SK-N-SH treated with all-trans-retinoic acid at 6 μM for 48 hours (cell line): ENCODE results near the gene WDR7.

ENCODE experiments used
- ATAC-seq: fragments of 200-7000 bp; cut with Tn5 transposase; 3 replicates; pipeline ENCODE4 v1.9.1; 2020; ENCODE audit warnings: mild to moderate bottlenecking, moderate library complexity
- ARNTL ChIP-seq: fragments of 450-650 bp; formaldehyde crosslinking; IDR thresholded peaks from 2 replicates; pipeline ENCODE4 v1.5.0; 2020; ENCODE audit warnings: low read depth, mild to moderate bottlenecking, moderate library complexity, borderline replicate concordance
- BACH2 ChIP-seq: fragments of 250-450 bp; sonication (Bioruptor Pico); IDR thresholded peaks from 2 replicates; pipeline ENCODE4 v1.9.0; 2021; ENCODE audit warnings: mild to moderate bottlenecking, borderline replicate concordance
- CSDC2 ChIP-seq: fragments of 250-450 bp; sonication (Bioruptor Pico); IDR thresholded peaks from 2 replicates; pipeline ENCODE4 v1.5.0; 2020; ENCODE audit warnings: mild to moderate bottlenecking, moderate library complexity
- ESRRG ChIP-seq: fragments of 250-450 bp; sonication (Bioruptor Pico); IDR thresholded peaks from 2 replicates; pipeline ENCODE4 v1.6.1; 2021; ENCODE audit warnings: mild to moderate bottlenecking
- GLIS3 ChIP-seq: fragments of 250-450 bp; sonication (Bioruptor Pico); IDR thresholded peaks from 2 replicates; pipeline ENCODE4 v1.5.0; 2020; ENCODE audit warnings: mild to moderate bottlenecking, moderate library complexity
- ISL1 ChIP-seq: fragments of 250-450 bp; sonication (Bioruptor Pico); IDR thresholded peaks from 2 replicates; pipeline ENCODE4 v2.1.2; 2022; ENCODE audit warnings: mild to moderate bottlenecking, moderate library complexity
- OSR1 ChIP-seq: fragments of 250-450 bp; sonication (Bioruptor Pico); IDR thresholded peaks from 2 replicates; pipeline ENCODE4 v1.8.0; 2022; ENCODE audit warnings: moderate library complexity, mild to moderate bottlenecking, inconsistent platforms
- PPARA ChIP-seq: fragments of 250-450 bp; sonication (Bioruptor Pico); IDR thresholded peaks from 2 replicates; pipeline ENCODE4 v1.5.0; 2020; ENCODE audit warnings: mild to moderate bottlenecking, borderline replicate concordance
- RARB ChIP-seq: fragments of 250-450 bp; sonication (Bioruptor Pico); IDR thresholded peaks from 2 replicates; pipeline ENCODE4 v1.8.0; 2021; ENCODE audit warnings: mild to moderate bottlenecking, moderate library complexity
- SNAI2 ChIP-seq: fragments of 250-450 bp; sonication (Bioruptor Pico); IDR thresholded peaks from 2 replicates; pipeline ENCODE4 v1.5.0; 2020; ENCODE audit warnings: mild to moderate bottlenecking, moderate library complexity
- TCF4 ChIP-seq: fragments of 250-450 bp; sonication (Bioruptor Pico); IDR thresholded peaks from 2 replicates; pipeline ENCODE4 v1.8.0; 2021; ENCODE audit warnings: mild to moderate bottlenecking, moderate library complexity, borderline replicate concordance
- TOX ChIP-seq: fragments of 250-450 bp; sonication (Bioruptor Pico); IDR thresholded peaks from 2 replicates; pipeline ENCODE4 v1.8.0; 2021; ENCODE audit warnings: mild to moderate bottlenecking, moderate library complexity, borderline replicate concordance
- ZFP3 ChIP-seq: fragments of 250-450 bp; sonication (Bioruptor Pico); IDR thresholded peaks from 2 replicates; pipeline ENCODE4 v1.5.0; 2020; ENCODE audit warnings: mild to moderate bottlenecking, moderate library complexity
- ZFP30 ChIP-seq: fragments of 450-650 bp; formaldehyde crosslinking; IDR thresholded peaks from 2 replicates; pipeline ENCODE4 v1.5.0; 2022; ENCODE audit warnings: mild to moderate bottlenecking, moderate library complexity
- ZNF565 ChIP-seq: fragments of 450-650 bp; formaldehyde crosslinking; conservative IDR thresholded peaks from 2 replicates; pipeline ENCODE4 v1.5.0; 2020; ENCODE audit warnings: low read depth, mild to moderate bottlenecking, moderate library complexity
- ZNF70 ChIP-seq: fragments of 450-650 bp; formaldehyde crosslinking; IDR thresholded peaks from 2 replicates; pipeline ENCODE4 v1.5.0; 2020; ENCODE audit warnings: mild to moderate bottlenecking, moderate library complexity
- ZNF8 ChIP-seq: fragments of 450-650 bp; formaldehyde crosslinking; IDR thresholded peaks from 2 replicates; pipeline ENCODE4 v1.5.0; 2020; ENCODE audit warnings: mild to moderate bottlenecking, moderate library complexity
- TF ChIP-seq, protein P1 (sequence below): fragments of 250-450 bp; sonication (Bioruptor Pico); IDR thresholded peaks from 2 replicates; pipeline ENCODE4 v1.5.0; 2020; ENCODE audit warnings: mild to moderate bottlenecking, moderate library complexity
- TF ChIP-seq, protein P2 (sequence below): fragments of 250-450 bp; sonication (Bioruptor Pico); IDR thresholded peaks from 2 replicates; pipeline ENCODE4 v1.8.0; 2020; ENCODE audit warnings: mild to moderate bottlenecking, moderate library complexity, borderline replicate concordance
- TF ChIP-seq, protein P3 (sequence below): fragments of 250-450 bp; sonication (Bioruptor Pico); IDR thresholded peaks from 2 replicates; pipeline ENCODE4 v1.5.1; 2021; ENCODE audit warnings: mild to moderate bottlenecking, moderate library complexity
- TF ChIP-seq, protein P4 (sequence below): fragments of 250-450 bp; sonication (Bioruptor Pico); IDR thresholded peaks from 2 replicates; pipeline ENCODE4 v1.8.0; 2021; ENCODE audit warnings: low read depth, mild to moderate bottlenecking, moderate library complexity, borderline replicate concordance

The WDR7 gene

DNA sequence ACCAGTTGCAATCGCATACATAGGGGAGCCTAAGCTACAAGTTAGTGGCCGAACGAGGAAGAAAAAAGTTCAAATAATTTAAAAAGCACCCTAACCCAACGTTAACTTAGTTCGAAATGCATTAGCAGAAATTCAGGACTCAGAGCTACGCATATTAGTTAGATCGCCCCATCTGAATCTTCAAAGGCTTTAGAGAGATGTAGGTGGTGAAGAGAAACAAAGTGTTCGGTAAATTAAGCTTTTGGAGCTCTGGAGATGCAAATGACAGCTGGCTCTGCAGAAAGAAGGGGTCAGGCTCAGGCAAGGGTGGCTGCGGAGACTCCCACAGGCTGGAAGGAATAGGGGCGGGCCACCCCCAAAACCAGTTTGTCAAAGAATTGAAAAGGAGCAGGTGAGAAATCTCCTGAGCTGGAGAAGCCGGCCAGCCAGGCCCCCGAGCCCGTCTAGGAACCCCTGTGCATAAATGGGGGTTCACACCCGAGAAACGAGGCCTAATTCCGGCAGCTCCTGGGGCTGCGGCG, 13.4 kb upstream of the WDR7 start:
- TF ChIP-seq ARNTL (CRISPR knock-in tag) (no peak), GLIS3 (no peak), PPARA (CRISPR knock-in tag) (no peak), SNAI2 (CRISPR knock-in tag) (no peak), ZFP30 (CRISPR knock-in tag) (no peak), ZNF565 (CRISPR knock-in tag) (no peak), ISL1 (CRISPR knock-in tag) (no peak), TCF4 (no peak), ESRRG (CRISPR knock-in tag) (no peak), CSDC2 (CRISPR knock-in tag) (no peak), ZFP3 (no peak), OSR1 (CRISPR knock-in tag) (no peak), ZNF70 (CRISPR knock-in tag) (no peak), ZNF8 (no peak)
- peak; percentile 17 for ATAC-seq

DNA sequence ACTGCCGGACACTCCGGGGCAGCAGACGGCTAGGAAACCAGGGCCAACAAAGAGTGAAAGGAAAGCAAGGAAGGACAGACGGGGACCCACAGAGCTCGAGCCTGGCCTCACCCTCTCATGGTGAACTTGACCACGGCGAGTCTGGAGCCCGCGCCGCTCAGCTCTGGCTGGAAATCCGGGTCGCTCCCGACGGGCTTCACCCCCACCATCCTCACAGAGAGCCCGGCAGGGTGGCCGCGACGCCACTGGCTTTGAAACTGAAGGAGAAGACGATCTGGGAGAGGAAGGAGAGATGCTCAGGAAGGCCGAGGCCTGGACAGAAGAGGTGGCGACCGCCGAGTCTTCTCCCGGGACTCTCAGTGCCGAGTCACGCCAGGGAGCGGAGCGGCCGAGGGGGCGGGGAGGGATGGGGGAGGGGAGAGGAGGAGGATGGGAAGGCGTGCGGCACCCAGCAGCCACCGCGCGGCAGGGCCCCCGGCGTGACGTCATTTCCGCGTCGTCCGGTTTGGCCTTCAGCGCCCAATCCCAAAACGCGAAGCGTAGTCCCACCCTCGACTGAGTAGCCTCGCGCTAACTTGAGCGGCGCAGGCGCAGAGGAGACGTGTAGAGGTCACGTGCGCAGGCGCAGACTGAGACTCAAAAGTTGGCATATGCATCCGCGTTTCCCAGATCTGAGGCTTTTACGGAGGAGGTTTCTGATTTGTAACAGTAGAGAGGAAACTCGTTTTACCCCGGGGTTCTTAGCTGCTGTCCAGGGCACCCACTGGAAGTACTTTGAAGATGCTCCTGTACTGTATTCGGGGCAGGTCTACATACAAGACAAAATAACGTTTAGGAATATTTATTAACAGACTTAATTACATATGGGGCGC, 12.7 kb upstream of the WDR7 start, which contains the start of gene TXNL1:
TSS of gene TXNL1 (minus strand) at position 361 of the 872 bp plus-strand sequence. CDS start at position 209, 152 bp downstream.
- ATAC-seq = peak; percentile 94
- no peak for TF ChIP-seq TOX (CRISPR knock-in tag)
- TF ChIP-seq, protein P1, sequence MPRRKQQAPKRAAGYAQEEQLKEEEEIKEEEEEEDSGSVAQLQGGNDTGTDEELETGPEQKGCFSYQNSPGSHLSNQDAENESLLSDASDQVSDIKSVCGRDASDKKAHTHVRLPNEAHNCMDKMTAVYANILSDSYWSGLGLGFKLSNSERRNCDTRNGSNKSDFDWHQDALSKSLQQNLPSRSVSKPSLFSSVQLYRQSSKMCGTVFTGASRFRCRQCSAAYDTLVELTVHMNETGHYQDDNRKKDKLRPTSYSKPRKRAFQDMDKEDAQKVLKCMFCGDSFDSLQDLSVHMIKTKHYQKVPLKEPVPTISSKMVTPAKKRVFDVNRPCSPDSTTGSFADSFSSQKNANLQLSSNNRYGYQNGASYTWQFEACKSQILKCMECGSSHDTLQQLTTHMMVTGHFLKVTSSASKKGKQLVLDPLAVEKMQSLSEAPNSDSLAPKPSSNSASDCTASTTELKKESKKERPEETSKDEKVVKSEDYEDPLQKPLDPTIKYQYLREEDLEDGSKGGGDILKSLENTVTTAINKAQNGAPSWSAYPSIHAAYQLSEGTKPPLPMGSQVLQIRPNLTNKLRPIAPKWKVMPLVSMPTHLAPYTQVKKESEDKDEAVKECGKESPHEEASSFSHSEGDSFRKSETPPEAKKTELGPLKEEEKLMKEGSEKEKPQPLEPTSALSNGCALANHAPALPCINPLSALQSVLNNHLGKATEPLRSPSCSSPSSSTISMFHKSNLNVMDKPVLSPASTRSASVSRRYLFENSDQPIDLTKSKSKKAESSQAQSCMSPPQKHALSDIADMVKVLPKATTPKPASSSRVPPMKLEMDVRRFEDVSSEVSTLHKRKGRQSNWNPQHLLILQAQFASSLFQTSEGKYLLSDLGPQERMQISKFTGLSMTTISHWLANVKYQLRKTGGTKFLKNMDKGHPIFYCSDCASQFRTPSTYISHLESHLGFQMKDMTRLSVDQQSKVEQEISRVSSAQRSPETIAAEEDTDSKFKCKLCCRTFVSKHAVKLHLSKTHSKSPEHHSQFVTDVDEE (CRISPR knock-in tag) = 0 out of 2 replicates have a peak, but pooled peaks have one; percentile 12
- no peak for TF ChIP-seq GLIS3
- TF ChIP-seq, protein P2, sequence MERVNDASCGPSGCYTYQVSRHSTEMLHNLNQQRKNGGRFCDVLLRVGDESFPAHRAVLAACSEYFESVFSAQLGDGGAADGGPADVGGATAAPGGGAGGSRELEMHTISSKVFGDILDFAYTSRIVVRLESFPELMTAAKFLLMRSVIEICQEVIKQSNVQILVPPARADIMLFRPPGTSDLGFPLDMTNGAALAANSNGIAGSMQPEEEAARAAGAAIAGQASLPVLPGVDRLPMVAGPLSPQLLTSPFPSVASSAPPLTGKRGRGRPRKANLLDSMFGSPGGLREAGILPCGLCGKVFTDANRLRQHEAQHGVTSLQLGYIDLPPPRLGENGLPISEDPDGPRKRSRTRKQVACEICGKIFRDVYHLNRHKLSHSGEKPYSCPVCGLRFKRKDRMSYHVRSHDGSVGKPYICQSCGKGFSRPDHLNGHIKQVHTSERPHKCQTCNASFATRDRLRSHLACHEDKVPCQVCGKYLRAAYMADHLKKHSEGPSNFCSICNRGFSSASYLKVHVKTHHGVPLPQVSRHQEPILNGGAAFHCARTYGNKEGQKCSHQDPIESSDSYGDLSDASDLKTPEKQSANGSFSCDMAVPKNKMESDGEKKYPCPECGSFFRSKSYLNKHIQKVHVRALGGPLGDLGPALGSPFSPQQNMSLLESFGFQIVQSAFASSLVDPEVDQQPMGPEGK (CRISPR knock-in tag) = no peak
- TF ChIP-seq, protein P3, sequence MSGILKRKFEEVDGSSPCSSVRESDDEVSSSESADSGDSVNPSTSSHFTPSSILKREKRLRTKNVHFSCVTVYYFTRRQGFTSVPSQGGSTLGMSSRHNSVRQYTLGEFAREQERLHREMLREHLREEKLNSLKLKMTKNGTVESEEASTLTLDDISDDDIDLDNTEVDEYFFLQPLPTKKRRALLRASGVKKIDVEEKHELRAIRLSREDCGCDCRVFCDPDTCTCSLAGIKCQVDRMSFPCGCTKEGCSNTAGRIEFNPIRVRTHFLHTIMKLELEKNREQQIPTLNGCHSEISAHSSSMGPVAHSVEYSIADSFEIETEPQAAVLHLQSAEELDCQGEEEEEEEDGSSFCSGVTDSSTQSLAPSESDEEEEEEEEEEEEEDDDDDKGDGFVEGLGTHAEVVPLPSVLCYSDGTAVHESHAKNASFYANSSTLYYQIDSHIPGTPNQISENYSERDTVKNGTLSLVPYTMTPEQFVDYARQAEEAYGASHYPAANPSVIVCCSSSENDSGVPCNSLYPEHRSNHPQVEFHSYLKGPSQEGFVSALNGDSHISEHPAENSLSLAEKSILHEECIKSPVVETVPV (CRISPR knock-in tag) = no peak
- no peak for TF ChIP-seq RARB (CRISPR knock-in tag)
- no peak for TF ChIP-seq PPARA (CRISPR knock-in tag)
- TF ChIP-seq, all 23 proteins: peak for 1

DNA sequence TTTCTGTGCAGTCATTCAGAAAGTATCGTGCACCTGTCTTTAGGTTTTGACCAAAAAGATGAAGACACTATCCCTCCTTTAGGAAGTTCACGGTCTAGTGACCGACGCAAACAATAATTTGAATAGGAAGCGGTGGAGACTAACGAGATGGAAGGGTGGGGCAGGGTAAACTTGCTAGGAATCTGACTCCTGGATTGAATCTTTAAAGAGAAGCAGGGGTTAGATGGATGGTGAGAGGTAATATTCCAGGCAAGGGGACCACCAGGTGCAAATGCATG, 12.1 kb upstream of the WDR7 start:
- TF ChIP-seq PPARA (CRISPR knock-in tag) = no peak
- no peak for TF ChIP-seq ZFP3
- ATAC-seq = no peak

DNA sequence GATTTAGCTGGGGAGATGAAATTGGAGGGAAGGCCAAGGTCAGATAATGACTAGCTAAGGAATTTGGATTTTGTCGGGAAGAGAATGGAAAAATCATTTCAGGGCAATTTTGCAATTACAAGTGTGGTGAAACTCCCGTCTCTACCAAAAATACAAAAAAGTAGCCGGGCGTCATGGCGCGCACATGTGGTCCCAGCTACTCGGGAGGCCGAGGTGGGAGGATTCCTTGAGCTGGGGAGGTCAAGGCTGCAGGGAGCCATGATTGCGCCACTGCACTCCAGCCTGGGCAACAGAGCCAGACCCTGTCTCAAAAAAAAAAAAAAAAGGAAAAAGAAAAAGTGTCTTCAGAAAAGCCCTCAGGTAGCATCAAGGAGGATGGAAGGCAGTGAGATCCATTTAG, 11.6 kb upstream of the WDR7 start:
- no peak for ATAC-seq
- TF ChIP-seq, protein P1 (CRISPR knock-in tag) = no peak
- TF ChIP-seq, protein P3 (CRISPR knock-in tag) = no peak
- no peak for TF ChIP-seq ZNF8
- no peak for TF ChIP-seq ZNF70 (CRISPR knock-in tag)
- TF ChIP-seq TCF4 = no peak
- no peak for TF ChIP-seq ISL1 (CRISPR knock-in tag)
- no peak for TF ChIP-seq PPARA (CRISPR knock-in tag)
- no peak for TF ChIP-seq GLIS3
- TF ChIP-seq ARNTL (CRISPR knock-in tag) = no peak
- no peak for TF ChIP-seq SNAI2 (CRISPR knock-in tag)
- TF ChIP-seq, protein P4, sequence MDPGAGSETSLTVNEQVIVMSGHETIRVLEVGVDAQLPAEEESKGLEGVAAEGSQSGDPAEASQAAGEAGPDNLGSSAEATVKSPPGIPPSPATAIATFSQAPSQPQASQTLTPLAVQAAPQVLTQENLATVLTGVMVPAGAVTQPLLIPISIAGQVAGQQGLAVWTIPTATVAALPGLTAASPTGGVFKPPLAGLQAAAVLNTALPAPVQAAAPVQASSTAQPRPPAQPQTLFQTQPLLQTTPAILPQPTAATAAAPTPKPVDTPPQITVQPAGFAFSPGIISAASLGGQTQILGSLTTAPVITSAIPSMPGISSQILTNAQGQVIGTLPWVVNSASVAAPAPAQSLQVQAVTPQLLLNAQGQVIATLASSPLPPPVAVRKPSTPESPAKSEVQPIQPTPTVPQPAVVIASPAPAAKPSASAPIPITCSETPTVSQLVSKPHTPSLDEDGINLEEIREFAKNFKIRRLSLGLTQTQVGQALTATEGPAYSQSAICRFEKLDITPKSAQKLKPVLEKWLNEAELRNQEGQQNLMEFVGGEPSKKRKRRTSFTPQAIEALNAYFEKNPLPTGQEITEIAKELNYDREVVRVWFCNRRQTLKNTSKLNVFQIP (CRISPR knock-in tag) = no peak
- no peak for TF ChIP-seq BACH2 (CRISPR knock-in tag)
